Lung (tissue), 12 donors: ENCODE measurements around the gene TOM1L2. TPM values are rescaled to one million over a fixed set of nuclear protein-coding genes. Genes with fewer than 3 reads are reported as not detected.
A peak's percentile ranks its signal among the peaks of the same experiment; 100 is the strongest.

Source experiments
- ATAC-seq: fragments of 200-7000 bp; cut with Tn5 transposase; one replicate; pipeline ENCODE4 v1.9.1; 2020; ENCODE audit warnings: moderate number of reproducible peaks; ENCODE audit not compliant: insufficient read depth, low FRiP score
- DNase-seq, 3 donors: peaks; one replicate each; pipeline ENCODE4 v3.0.0-alpha.2; 2013 to 2017
- H3K27ac ChIP-seq, 2 donors: one replicate each; pipeline ENCODE4 v1.5.1; 2013; ENCODE audit warnings: mild to moderate bottlenecking in 2 of 2, moderate library complexity in 2 of 2, control low read depth in 1 of 2, inconsistent platforms in 1 of 2, low read depth in 1 of 2, low read length in 1 of 2
- H3K27me3 ChIP-seq, 3 donors: one replicate each; pipeline ENCODE4 v1.5.1; 2013; ENCODE audit warnings: low read length in 2 of 3; ENCODE audit not compliant: control insufficient read depth in 3 of 3, insufficient read depth in 3 of 3
- H3K36me3 ChIP-seq, 4 donors: one replicate each; pipeline ENCODE4 v1.5.1; 2013; ENCODE audit warnings: low read length in 4 of 4, mild to moderate bottlenecking in 1 of 4, moderate library complexity in 1 of 4; ENCODE audit not compliant: control insufficient read depth in 4 of 4, insufficient read depth in 4 of 4
- H3K4me1 ChIP-seq, 5 donors: one replicate each; pipeline ENCODE4 v1.5.1; 2013; ENCODE audit warnings: low read length in 5 of 5, mild to moderate bottlenecking in 2 of 5, moderate library complexity in 1 of 5; ENCODE audit not compliant: control insufficient read depth in 5 of 5, insufficient read depth in 5 of 5
- H3K4me3 ChIP-seq: one replicate; pipeline ENCODE4 v1.5.1; 2013; ENCODE audit warnings: mild to moderate bottlenecking, control low read depth, moderate library complexity
- H3K9ac ChIP-seq, 2 donors: one replicate each; pipeline ENCODE4 v1.5.1; 2013; ENCODE audit warnings: low read length in 2 of 2, control low read depth in 1 of 2; ENCODE audit not compliant: insufficient read depth in 1 of 2
- H3K9me3 ChIP-seq, 4 donors: one replicate each; pipeline ENCODE4 v1.5.1; 2013; ENCODE audit warnings: low read length in 3 of 4, mild to moderate bottlenecking in 1 of 4, moderate library complexity in 1 of 4; ENCODE audit not compliant: control insufficient read depth in 4 of 4, insufficient read depth in 3 of 4
- WGBS, 2 donors: extraction: QIAGEN DNeasy Blood & Tissue Kit; methylation state at CpG; one replicate each; pipeline ENCODE4 v1.1.7; 2013; 5-methylcytosine and 5-hydroxymethylcytosine counted together
- polyA plus RNA-seq, 2 donors: library from polyadenylated mRNA; stranded (reverse); fragments of 200-250 nt; gene quantifications; one replicate each; pipeline ENCODE4 v1.2.1, GENCODE V29; 2013
- total RNA-seq, 2 donors: library from RNA; depleted of rRNA in 1 of 2; stranded (reverse); fragments of >200 nt in 1 of 2; gene quantifications; one replicate each; pipeline ENCODE4 v1.2.1, GENCODE V29; 2014 to 2021
- TF ChIP-seq, protein P1 (sequence below): IDR thresholded peaks from 2 replicates; pipeline ENCODE4 v1.5.1; 2012; ENCODE audit warnings: mild to moderate bottlenecking; ENCODE audit errors: control extremely low read depth, extremely low read depth
- donor health status: control.
- donor health status: control.
- donor health status: Bipolar disorder and iron deficiency.
- donor health status: healthy.
- donor health status: DM: yes; HTN: yes; CAD: no.

TOM1L2 gene
- total and polyA plus RNA-seq, 4 donors = 21.5 to 56.5 (median 35.8) TPM

DNA sequence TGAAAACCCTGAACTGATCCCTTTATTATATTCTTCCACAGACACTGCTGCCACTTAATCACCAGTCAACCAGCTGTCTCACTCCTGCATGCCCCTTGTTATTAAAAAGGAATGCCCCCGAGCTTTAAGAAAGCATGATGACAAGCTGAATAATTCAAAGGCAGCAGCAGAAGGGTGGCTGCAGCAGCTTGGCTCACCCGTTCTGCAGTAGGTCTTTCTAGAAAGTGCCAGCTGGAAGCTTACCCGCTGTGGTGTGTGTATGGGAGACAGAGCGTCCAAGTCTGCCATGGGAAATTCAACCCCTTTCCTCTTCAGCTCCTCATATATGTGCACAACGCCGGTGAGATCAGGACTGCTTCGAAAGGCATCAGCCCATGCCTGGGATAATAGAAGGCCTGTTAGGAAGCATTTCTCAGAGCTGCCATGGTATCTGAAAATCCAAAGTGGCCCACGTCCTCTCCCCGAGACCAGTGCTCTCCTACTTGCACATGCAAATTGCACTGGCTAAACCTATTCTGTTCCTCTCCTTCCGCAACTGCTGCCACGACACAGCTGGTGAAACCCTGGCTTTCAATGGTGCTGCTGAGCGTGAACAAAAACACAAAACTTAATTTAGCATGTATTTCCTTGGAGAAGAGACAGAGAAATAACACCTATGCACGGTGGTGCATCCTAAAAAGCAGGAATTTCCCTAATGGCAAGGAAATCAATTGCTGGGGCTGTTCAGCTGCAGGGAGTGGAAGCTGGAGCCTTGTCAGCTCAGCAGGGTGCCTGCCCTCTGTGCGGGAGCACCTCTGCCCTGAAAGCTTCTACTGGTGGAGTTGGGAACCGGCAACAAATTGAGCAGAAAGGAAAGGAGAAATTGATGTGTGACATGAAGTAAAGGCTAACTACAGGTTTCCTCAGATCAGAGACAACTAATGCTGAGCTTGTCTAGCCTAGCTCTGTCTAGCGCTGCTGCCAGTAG lies 87.5 kb downstream of the TOM1L2 start:
- WGBS, 2 donors = 94% methylated on average over 16 of the region's 16 CpGs
- DNase-seq = no peak
- Histone ChIP-seq H3K4me3 (no peak overlapping the region), H3K9me3 (no peaks in the 10 kb centered on the region), H3K4me1 (peaks cover 0 to 41% (median 16%) of the 10 kb centered on the region in 5 donors), H3K9ac (no peak overlapping the region), H3K36me3 (peaks cover 4 to 36% (median 30%) of the 10 kb centered on the region in 4 donors), H3K27me3 (no peaks in the 10 kb centered on the region), H3K27ac (no peak overlapping the region)
- TF ChIP-seq, protein P1, sequence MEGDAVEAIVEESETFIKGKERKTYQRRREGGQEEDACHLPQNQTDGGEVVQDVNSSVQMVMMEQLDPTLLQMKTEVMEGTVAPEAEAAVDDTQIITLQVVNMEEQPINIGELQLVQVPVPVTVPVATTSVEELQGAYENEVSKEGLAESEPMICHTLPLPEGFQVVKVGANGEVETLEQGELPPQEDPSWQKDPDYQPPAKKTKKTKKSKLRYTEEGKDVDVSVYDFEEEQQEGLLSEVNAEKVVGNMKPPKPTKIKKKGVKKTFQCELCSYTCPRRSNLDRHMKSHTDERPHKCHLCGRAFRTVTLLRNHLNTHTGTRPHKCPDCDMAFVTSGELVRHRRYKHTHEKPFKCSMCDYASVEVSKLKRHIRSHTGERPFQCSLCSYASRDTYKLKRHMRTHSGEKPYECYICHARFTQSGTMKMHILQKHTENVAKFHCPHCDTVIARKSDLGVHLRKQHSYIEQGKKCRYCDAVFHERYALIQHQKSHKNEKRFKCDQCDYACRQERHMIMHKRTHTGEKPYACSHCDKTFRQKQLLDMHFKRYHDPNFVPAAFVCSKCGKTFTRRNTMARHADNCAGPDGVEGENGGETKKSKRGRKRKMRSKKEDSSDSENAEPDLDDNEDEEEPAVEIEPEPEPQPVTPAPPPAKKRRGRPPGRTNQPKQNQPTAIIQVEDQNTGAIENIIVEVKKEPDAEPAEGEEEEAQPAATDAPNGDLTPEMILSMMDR = no peak
- no peak for ATAC-seq

DNA sequence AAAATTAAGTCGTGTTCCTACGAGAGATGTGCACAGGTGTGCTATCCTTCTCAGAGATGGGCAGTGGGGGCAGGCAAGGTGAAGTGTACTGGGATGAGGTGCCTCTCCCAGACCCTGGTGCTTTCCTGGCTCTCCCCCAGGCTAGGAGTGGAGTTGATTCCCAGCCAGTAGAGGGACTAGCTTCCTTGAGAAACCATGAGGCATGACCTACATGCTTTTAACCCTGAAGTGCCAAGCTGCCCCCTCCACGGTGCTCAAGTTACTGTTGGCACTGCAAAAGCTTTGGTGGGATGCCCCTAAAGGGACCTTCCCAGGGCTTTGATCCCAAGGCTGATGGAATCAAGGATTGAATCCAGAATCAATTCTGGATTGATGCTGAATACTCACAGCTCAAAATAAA lies 88.4 kb downstream of the TOM1L2 start:
- Histone ChIP-seq H3K4me3 (no peak overlapping the region), H3K27ac (no peak overlapping the region), H3K9me3 (no peaks in the 10 kb centered on the region), H3K27me3 (no peaks in the 10 kb centered on the region), H3K36me3 (peaks cover 5 to 43% (median 35%) of the 10 kb centered on the region in 4 donors), H3K4me1 (peaks cover 0 to 45% (median 20%) of the 10 kb centered on the region in 5 donors), H3K9ac (peak overlapping the region in 1 of 2 donors; percentile 21)
- TF ChIP-seq, protein P1 = no peak
- DNase-seq (no peak), ATAC-seq (no peak)
- 95 to 96% methylated on average over 3 of the region's 3 CpGs for WGBS, 2 donors

DNA sequence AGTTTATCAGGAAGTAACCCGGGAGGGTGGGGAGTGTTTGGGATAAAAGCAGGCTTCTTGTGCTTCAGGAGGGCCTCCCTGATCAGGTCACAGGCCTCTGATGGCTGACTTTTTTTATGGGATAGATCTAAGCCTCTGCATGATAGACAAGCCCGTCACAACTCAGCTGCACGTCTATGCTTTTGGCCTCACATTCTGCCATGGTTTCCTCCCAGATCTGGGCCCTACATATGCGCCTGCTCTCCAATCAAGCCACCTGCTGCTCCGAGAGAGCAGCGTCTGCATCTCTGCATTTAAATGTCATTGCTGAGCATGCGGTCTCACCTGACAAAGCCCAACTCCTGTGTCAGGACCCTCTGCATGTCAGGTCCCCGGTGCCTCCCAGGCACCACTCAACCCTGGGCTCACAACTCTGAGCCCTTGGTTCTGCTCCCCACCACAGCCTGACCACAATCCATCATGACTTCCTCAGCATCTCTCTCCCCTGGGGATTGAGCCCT lies 90.1 kb downstream of the TOM1L2 start:
- peaks cover 9 to 51% (median 26%) of the 10 kb centered on the region in 5 donors for H3K4me1 ChIP-seq
- DNase-seq (no peak), ATAC-seq (no peak)
- peaks cover 7 to 43% (median 39%) of the 10 kb centered on the region in 4 donors for H3K36me3 ChIP-seq
- no peak overlapping the region for H3K4me3 ChIP-seq
- no peaks in the 10 kb centered on the region for H3K27me3 ChIP-seq
- WGBS, 2 donors = 89% methylated on average over 8 of the region's 8 CpGs
- H3K9ac ChIP-seq = no peak overlapping the region
- H3K9me3 ChIP-seq = no peaks in the 10 kb centered on the region
- TF ChIP-seq, protein P1 = no peak
- H3K27ac ChIP-seq = no peak overlapping the region
